Esophagus muscularis mucosa (tissue), 4 donors: ENCODE results near the gene SNF8.

Experiments
- CTCF ChIP-seq, 3 experiments: fragments of 200-600 bp in 2 of 3; fragments of 450-650 bp in 1 of 3; sonication (generic) in 2 of 3; IDR thresholded peaks; one replicate each; pipeline ENCODE4 v1.5.1; 2017 to 2019; ENCODE audit warnings: antibody characterized with exemption in 3 of 3, mild to moderate bottlenecking in 2 of 3, moderate library complexity in 1 of 3
- EP300 ChIP-seq: sonication (generic); formaldehyde crosslinking; IDR thresholded peaks from one replicate; pipeline ENCODE4 v1.6.1; 2017; ENCODE audit warnings: antibody characterized with exemption
- POLR2A ChIP-seq: fragments of 450-650 bp; IDR thresholded peaks from one replicate; pipeline ENCODE4 v1.6.1; 2017; ENCODE audit warnings: antibody characterized with exemption, moderate library complexity, mild to moderate bottlenecking, low read depth

GRCh38 chr17:48989100-48989499 lies 44.5 kb upstream of the SNF8 start:
- TF ChIP-seq POLR2A (no peak), EP300 (no peak), CTCF (IDR thresholded peaks at IDR 0.05) (no peak)
